Kidney capillary endothelial cell (primary cell): Measurements from ENCODE around the gene AGPAT2.
"Not testable (repeated sequence)": the region's sequence is repeated elsewhere in the genome, so short reads cannot be mapped to it uniquely, and the experiment has no call there.

Experiments used
- DNase-seq: peaks from one replicate; pipeline ENCODE4 v3.0.0-alpha.2; 2018; ENCODE audit warnings: low spot score

The AGPAT2 gene

GRCh38 chr9:136720251-136720897 is 33.1 kb upstream of the AGPAT2 start:
- no peak for DNase-seq

GRCh38 chr9:136719195-136719880 is 32.1 kb upstream of the AGPAT2 start:
- DNase-seq, result no peak

DNA sequence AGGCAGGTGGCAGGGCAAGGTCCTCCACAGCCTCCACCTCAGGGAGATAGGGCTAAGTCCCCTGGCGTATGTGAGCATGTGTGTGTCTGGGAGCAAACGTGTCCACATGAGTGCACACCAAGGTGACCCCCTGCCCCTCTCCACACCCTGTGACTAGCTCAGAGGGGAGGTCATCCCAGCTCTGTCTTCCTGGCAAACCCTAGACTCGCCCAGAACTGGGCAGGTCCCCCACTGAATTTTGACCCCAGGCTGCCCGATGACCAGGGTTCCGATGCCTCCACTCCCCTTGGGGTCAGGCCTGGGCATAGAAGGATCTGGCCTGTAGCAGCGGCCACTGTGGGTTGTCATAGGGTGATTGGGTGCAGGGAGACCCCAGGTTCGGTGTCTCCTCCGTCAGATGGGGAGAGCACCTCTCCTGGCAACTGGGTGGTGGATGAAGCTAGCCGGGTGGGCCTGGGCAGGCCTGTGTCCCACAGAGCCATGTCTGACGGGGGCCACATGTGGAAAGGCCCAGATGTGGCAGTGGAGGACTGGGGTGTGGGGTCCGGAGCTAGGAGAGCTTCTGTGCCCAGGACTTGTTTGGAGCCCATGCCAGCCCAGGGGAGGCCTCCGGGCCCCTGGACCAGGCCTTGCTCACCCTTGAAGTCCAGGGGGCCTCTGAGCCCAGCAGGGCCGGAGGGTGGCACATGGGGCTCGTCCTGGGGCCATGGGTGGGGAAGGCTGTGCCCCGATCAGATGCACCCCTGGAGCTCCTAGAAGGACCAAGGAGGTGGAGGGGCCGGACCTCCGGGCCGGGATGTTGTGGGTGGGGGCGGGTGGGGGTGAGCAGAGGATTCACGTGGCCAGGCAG is 31.3 kb upstream of the AGPAT2 start:
- DNase-seq, result no peak

DNA sequence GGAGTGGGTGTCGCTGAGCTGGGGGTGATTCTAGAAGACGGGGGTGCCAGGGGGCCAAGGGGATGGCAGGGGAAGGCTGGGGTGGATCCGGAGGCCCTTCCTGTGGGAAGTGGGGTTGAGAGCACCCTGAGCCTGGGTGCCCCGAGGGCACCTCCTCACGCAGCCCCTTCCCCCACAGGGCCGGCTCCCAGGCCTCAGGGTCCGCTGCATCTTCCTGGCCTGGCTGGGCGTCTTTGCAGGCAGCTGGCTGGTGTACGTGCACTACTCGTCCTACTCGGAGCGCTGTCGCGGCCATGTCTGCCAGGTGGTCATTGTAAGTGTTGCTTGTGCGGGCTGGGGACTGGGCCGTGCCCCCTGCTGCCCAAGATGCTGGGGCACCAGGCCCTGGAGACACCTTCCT is 30.1 kb upstream of the AGPAT2 start:
- DNase-seq, result no peak

DNA sequence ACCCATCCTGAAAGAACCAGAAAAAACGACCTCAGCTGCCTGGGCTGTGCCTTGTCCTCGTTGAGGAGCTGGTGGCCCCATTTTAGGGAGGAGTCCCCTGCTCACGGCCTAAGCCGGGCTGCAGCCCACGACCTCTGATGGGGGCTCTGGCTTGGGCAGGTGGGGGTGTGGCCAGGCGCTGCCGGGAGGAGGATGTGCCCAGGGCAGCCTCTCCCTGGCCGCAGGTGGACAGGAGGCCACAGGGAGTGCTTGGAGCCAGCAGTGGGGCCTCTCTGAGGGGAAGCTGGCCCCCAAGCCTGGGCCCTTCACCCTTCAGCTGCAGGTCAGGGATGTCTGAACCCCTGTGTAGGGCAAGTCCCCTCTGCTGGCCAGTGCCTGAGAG is 27.6 kb upstream of the AGPAT2 start:
- no peak for DNase-seq

DNA sequence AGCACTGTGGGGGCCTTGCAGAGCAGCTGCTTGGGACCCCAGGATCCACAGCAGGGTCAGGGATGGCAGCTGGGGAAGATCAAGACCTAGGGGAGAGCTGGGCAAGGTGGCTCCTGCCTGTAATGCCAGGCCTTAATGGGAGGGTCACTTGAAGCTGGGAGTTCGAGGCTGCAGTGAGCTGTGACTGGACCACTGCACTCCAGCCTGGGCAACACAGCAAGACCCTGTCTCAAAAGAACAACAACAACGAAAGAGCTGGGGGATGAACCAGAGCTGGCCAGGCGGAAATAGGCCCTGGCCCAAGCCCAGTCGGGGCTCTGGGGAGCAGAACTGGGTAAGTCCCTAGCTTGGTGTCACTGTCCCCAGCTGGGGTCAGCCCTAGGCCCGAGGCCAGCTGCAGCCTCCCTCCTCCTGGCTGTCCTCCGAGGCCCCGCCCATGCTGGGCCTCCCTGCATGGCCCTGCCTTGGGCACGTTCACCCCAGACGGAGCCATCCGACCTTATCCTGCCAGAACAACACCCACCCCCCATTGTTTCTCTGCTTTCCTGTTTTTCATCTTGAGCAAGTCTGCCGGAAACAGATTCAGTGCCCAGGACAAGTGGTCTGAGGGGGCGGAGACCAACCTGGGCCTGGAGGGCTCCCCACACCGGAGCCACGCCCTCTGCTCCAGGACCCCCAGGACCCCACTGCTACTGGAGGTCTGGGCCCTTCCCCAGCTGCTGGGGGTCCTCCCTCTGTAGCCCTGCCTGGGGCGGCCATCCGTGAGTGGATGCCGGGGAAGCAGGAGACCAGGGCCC is 27.0 kb upstream of the AGPAT2 start:
- peak; percentile 94 for DNase-seq

GRCh38 chr9:136713550-136713949 is 26.3 kb upstream of the AGPAT2 start:
- no peak for DNase-seq

DNA sequence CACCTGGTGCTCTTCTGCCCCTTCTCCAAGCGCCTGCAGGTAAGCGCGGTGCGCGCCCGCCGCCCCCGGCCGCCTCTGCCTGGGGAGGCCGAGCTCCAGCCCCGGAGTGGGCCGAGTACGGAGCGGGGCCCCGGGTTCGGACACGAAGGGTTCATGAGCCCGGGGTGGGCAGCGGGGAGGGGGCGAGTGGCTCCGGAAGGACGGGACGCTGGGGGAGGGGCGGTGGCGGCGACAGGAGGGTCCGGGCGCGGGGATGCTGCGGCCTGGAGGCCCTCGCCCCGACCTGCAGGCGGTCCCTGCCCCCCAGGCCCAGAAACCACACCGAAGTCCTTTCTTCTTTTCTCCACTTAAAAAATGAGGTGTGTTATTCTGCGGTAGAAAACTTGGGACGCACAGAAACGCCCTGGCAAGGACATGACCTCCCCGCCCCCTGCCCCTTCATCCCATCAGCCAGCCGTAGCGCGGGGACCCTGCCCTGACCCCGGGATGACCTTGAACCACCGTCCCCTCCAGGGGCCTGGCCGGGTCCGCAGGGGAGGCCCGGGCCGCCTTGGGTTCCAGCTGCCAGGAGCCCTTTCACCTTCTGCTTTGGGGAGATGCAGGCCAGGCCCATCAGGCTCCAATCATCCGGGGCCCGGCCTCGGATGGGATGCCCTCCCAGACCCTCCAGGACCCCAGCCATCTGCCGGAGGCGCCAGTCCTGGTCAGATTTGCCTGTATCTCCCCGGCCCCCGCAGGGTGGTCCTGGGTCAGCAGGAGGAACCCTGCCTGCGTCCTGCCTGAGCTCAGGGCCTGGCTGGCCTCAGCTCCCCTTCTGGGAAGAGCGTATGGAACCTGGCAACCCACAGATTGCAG is 25.7 kb upstream of the AGPAT2 start:
- no peak for DNase-seq

- no peak for DNase-seq
These were observed 24.8 kb upstream of the AGPAT2 start, which contains the start of gene DIPK1B for GRCh38 chr9:136711751-136712689. TSS of gene DIPK1B (plus strand) at chr9:136712572. CDS start at chr9:136712666, 94 bp downstream.

DNA sequence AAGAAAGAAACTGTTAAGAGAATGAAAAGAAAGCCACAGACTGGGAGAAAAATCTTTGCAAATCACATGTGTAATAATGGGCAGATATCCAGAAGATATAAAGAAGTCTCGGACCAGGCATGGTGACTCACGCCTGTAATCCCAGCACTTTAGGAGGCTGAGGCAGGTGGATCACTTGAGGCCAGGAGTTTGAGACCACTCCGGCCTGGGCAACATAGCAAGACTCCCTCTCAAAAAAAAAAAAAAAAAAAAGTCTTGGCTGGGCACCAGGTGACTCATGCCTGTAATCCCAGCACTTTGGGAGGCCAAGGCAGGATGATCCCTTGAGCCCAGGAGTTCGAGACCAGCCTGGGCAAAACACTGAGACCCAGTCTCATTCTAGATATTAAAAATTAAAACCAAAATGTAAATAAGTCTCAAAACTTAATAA is 24.0 kb upstream of the AGPAT2 start:
- not testable (repeated sequence) for DNase-seq

DNA sequence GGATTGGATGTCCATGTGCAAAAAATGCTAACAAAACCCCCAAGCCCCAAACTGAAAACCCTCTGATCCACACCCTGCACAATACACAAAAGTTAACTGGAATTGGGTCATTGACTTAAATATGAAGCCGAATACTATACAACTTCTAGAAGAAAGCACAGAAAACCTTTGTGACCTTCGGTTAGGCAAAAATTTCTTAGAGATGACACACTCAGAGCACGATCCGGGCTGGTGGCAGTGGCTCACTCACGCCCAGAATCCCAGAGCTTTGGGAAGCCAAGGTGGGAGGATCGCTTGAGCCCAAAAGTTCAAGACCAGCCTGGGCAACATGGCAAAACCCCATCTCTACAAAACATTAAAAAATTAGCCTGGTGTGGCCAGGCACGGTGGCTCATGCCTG is 23.3 kb upstream of the AGPAT2 start:
- DNase-seq, result no peak

- DNase-seq, result no peak
These were observed 22.3 kb upstream of the AGPAT2 start for GRCh38 chr9:136709454-136710109.

DNA sequence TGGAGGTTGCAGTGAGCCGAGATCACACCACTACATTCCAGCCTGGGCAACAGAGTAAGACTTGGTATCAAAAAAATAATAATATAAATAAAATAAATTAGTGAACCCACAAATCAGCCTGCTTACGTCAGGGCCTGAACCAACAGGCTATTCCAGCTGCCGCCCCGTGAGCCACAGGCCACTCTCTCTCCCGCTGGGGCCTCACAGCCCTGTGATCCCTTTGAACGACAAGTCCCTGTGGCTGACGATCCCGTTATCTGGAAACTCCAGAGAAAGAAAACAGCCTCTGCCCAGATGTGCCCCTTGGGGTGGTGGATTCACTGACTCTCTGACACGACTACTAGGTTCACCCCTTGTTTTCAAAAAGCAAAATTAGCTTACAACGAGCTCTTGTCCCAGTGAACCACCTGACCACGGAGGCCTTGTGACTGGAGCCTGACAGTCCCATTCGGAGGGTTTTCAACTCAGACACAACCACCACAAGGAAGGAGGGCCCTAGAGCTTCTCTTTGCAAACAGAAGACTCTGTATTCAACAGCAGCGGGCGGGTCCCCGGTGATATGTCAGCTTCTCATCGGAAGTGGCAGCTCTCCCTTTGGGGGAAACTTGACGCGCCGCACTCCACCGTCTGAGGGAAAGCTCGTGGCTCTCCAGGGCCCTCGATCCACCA is 20.7 kb upstream of the AGPAT2 start:
- no peak for DNase-seq

- DNase-seq, result no peak
These were observed 19.8 kb upstream of the AGPAT2 start for GRCh38 chr9:136707011-136707410.

DNA sequence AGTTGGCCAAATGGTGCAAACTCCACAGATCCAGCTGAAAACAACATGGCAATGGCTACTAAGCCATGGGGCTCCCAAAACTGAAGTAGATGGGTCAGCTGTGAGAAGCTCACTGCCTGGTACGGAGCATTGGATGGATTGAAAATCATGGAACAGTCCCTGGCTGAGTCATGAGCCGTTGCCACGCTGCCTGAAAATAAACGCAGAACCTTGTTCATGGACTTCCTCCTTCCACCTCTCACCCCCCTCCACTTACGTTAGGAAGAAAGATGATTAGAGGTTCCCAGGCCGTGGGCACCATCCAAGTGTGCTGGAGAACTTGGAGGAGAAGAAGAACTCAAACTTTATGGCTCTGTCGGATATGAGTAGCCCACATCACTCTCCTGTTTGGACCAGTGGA is 18.3 kb upstream of the AGPAT2 start:
- no peak for DNase-seq

DNA sequence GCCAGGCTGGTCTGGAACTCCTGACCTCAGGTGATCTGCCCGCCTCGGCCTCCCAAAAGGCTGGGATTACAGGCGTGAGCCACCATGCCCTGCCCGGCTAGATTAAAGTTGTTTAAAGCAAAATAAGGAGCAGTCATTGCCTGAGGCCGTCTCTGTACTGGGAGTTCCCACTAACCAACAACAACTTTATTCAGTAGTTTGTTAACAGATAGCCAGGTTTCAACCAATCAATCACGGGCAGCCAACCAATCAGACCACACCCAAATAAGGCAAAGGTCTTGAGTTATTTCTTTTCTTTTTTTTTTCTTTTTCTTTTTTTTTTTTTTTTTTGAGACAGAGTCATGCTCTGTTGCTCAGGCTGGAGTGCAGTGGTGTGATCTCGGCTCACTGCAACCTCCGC is 17.5 kb upstream of the AGPAT2 start:
- DNase-seq, result not testable (repeated sequence)

DNA sequence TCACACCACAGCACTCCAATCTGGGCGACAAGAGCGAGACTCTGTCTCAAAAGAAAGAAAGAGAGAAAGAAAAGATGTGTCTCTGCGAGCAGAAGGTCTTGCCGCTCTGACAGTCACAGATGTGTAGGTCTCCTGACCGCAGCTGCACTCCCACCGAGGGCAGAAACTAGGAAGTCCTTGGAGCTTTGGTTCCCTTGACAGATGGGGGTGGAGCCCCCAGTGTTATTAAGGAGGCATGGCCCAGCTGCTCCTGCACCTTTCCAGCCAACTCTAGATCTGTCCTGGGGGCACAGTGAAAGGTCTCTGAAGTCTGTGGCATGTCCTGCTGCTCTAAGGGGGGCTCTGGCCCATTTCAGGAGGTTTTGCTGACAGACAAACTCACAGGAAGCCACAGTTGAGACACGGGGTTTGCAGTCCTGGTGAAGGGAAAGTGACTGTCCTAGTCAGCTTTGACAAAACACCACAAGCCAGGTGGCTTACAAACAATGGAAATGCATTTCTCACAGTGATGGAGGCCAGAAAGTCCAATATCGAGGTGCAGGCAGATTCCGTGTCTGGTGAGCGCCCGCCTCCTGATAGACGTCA is 16.1 kb upstream of the AGPAT2 start:
- DNase-seq, result no peak

- DNase-seq, result no peak
These were observed 14.4 kb upstream of the AGPAT2 start for GRCh38 chr9:136701668-136702053.
